IMR-90 (cell line): ENCODE data around the gene USP31. TPM values are rescaled to one million over a fixed set of nuclear protein-coding genes. Genes with fewer than 3 reads are reported as not detected.

Experiments
- ATAC-seq: fragments of 200-7000 bp; cut with Tn5 transposase; 2 replicates; pipeline ENCODE4 v1.9.1; 2020; ENCODE audit warnings: low read depth, mild to moderate bottlenecking, moderate library complexity
- BruUV-seq: library from RNA; stranded (reverse); fragments of 400-500 nt; replicated peaks from 2 replicates; lab custom pipeline; 2021; lab: Mats Ljungman, UMichigan
- CTCF ChIA-PET: fragments of 300-600 bp; formaldehyde crosslinking; extraction: SDS; loops from one replicate; lab custom pipeline; 2021; ENCODE audit warnings: antibody characterized with exemption; lab: Yijun Ruan, JAX
- POLR2A ChIA-PET: fragments of 300-600 bp; sonication (Branson Sonifier 250); formaldehyde crosslinking; loops from one replicate; lab custom pipeline; 2022; ENCODE audit warnings: antibody characterized with exemption; ENCODE audit not compliant: unreplicated experiment; lab: Charles Lee
- DNase-seq: peaks from one replicate; pipeline ENCODE4 v3.0.0; 2013
- H2AFZ ChIP-seq: replicated peaks from 2 replicates; pipeline ENCODE3; 2013; ENCODE audit warnings: low read length, mild to moderate bottlenecking; ENCODE audit not compliant: poor library complexity
- H2AK5ac ChIP-seq: 2 replicates; pipeline ENCODE4 v1.6.1; 2013; ENCODE audit warnings: low read depth, low read length, inconsistent platforms
- H2AK9ac ChIP-seq: replicated peaks from 2 replicates; pipeline ENCODE3; 2013; ENCODE audit warnings: mild to moderate bottlenecking, low read depth, low read length, moderate library complexity; ENCODE audit not compliant: poor library complexity
- H2BK120ac ChIP-seq: 2 replicates; pipeline ENCODE4 v1.6.1; 2013; ENCODE audit warnings: low read depth, low read length, inconsistent platforms
- H2BK15ac ChIP-seq: 3 replicates; pipeline ENCODE4 v1.6.1; 2013; ENCODE audit warnings: low read depth, low read length, inconsistent platforms
- H2BK20ac ChIP-seq: 2 replicates; pipeline ENCODE4 v1.6.1; 2013; ENCODE audit warnings: low read depth, mild to moderate bottlenecking, inconsistent platforms, low read length, moderate library complexity
- H2BK5ac ChIP-seq: 2 replicates; pipeline ENCODE4 v1.6.1; 2013; ENCODE audit warnings: mild to moderate bottlenecking, low read depth, low read length, inconsistent platforms; ENCODE audit not compliant: poor library complexity, severe bottlenecking
- H3K14ac ChIP-seq: replicated peaks from 2 replicates; pipeline ENCODE4 v1.6.1; 2013; ENCODE audit warnings: low read depth, low read length, inconsistent platforms
- H3K18ac ChIP-seq: 2 replicates; pipeline ENCODE4 v1.6.1; 2013; ENCODE audit warnings: low read depth, low read length, control low read depth
- H3K23ac ChIP-seq: 2 replicates; pipeline ENCODE4 v1.6.1; 2013; ENCODE audit warnings: low read depth, low read length, inconsistent platforms
- H3K27ac ChIP-seq: 2 replicates; pipeline ENCODE4 v1.5.1; 2013; ENCODE audit warnings: mild to moderate bottlenecking, control low read depth, low read length; ENCODE audit not compliant: insufficient read depth
- H3K27me3 ChIP-seq: 2 replicates; pipeline ENCODE4 v1.6.1; 2013; ENCODE audit warnings: low read length; ENCODE audit not compliant: control insufficient read depth, insufficient read depth
- H3K36me3 ChIP-seq: 2 replicates; pipeline ENCODE4 v1.6.1; 2013; ENCODE audit warnings: low read length, mixed read lengths; ENCODE audit not compliant: control insufficient read depth, insufficient read depth
- H3K4ac ChIP-seq: 2 replicates; pipeline ENCODE4 v1.6.1; 2013; ENCODE audit warnings: low read depth, low read length, inconsistent platforms
- H3K4me1 ChIP-seq: 2 replicates; pipeline ENCODE4 v1.6.1; 2013; ENCODE audit warnings: low read length, mixed read lengths; ENCODE audit not compliant: control insufficient read depth, insufficient read depth
- H3K4me2 ChIP-seq: 2 replicates; pipeline ENCODE4 v1.6.1; 2013; ENCODE audit warnings: low read depth, mild to moderate bottlenecking, control low read depth, low read length, moderate library complexity
- H3K4me3 ChIP-seq: 2 replicates; pipeline ENCODE4 v1.5.1; 2013; ENCODE audit warnings: low read depth, mild to moderate bottlenecking, control low read depth, low read length, moderate library complexity; ENCODE audit not compliant: insufficient read depth
- H3K56ac ChIP-seq: 2 replicates; pipeline ENCODE4 v1.6.1; 2013; ENCODE audit warnings: low read length, inconsistent platforms; ENCODE audit not compliant: insufficient read depth; ENCODE audit errors: extremely low read depth
- H3K79me1 ChIP-seq, 2 experiments: 2 replicates each; pipeline ENCODE4 v1.6.1; 2013; ENCODE audit warnings: low read length in 2 of 2, inconsistent platforms in 1 of 2, low read depth in 1 of 2
- H3K9ac ChIP-seq: 2 replicates; pipeline ENCODE4 v1.6.1; 2013; ENCODE audit warnings: low read depth, low read length, control low read depth
- H3K9me1 ChIP-seq: 2 replicates; pipeline ENCODE4 v1.6.1; 2013; ENCODE audit warnings: low read length, inconsistent platforms; ENCODE audit not compliant: insufficient read depth
- H3K9me3 ChIP-seq: 2 replicates; pipeline ENCODE4 v1.6.1; 2013; ENCODE audit warnings: low read length; ENCODE audit not compliant: control insufficient read depth, insufficient read depth
- H4K20me1 ChIP-seq: 2 replicates; pipeline ENCODE4 v1.6.1; 2013; ENCODE audit warnings: low read length, inconsistent platforms; ENCODE audit not compliant: insufficient read depth
- H4K5ac ChIP-seq: 2 replicates; pipeline ENCODE4 v1.6.1; 2013; ENCODE audit warnings: mild to moderate bottlenecking, low read depth, low read length, control low read depth
- H4K8ac ChIP-seq, 2 experiments: 2 replicates each; pipeline ENCODE4 v1.6.1; 2013; ENCODE audit warnings: low read depth in 2 of 2, low read length in 2 of 2, control low read depth in 1 of 2, inconsistent platforms in 1 of 2
- H4K91ac ChIP-seq: 2 replicates; pipeline ENCODE4 v1.6.1; 2013; ENCODE audit warnings: low read depth, low read length, inconsistent platforms; ENCODE audit not compliant: insufficient read depth
- BHLHE40 ChIP-seq: fragments of 150-350 bp; IDR thresholded peaks from 2 replicates; pipeline ENCODE4 v1.6.1; 2016; ENCODE audit warnings: mild to moderate bottlenecking, low read depth, low read length
- CHD1 ChIP-seq: IDR thresholded peaks from 2 replicates; pipeline ENCODE4 v1.6.1; 2012; ENCODE audit warnings: low read depth, low read length, improper control_type of control experiment
- FOS ChIP-seq: fragments of 150-350 bp; IDR thresholded peaks from 2 replicates; pipeline ENCODE4 v1.6.1; 2016; ENCODE audit warnings: low read depth, low read length
- MAFK ChIP-seq: IDR thresholded peaks from 2 replicates; pipeline ENCODE4 v1.6.1; 2012; ENCODE audit warnings: low read depth, low read length, improper control_type of control experiment
- MXI1 ChIP-seq: IDR thresholded peaks from 2 replicates; pipeline ENCODE4 v1.6.1; 2012; ENCODE audit warnings: low read depth, mild to moderate bottlenecking, low read length, moderate library complexity, borderline replicate concordance
- SMC3 ChIP-seq: fragments of 150-350 bp; IDR thresholded peaks from 2 replicates; pipeline ENCODE4 v1.6.1; 2016; ENCODE audit warnings: low read depth, mild to moderate bottlenecking, antibody characterized with exemption, low read length, moderate library complexity
- USF2 ChIP-seq: fragments of 150-350 bp; IDR thresholded peaks from 2 replicates; pipeline ENCODE4 v1.6.1; 2017; ENCODE audit warnings: mild to moderate bottlenecking, antibody characterized with exemption, low read length, low read depth
- WGBS, 2 experiments: methylation state at CpG; one replicate each; pipeline versions ENCODE4 v1.1.5 to v1.1.7; 2013; ENCODE audit warnings: missing lambda C conversion rate in 2 of 2; ENCODE audit not compliant: insufficient read length in 1 of 2; ENCODE audit errors: extremely low coverage in 2 of 2; 5-methylcytosine and 5-hydroxymethylcytosine counted together
- dilution Hi-C: fragments of 300-500 bp; cut with HindIII; formaldehyde crosslinking; loops from one replicate; pipeline ENCODE4 v1.14.3; 2018; ENCODE audit warnings: low sequenced_read_pairs; ENCODE audit not compliant: unreplicated experiment
- in situ Hi-C: fragments of 300-500 bp; cut with MboI; formaldehyde crosslinking; loops from 3 replicates; pipeline ENCODE4 v1.14.3; 2019; ENCODE audit warnings: low sequenced_read_pairs, inconsistent platforms, mixed read lengths
- intact Hi-C: fragments of 100-400 bp; cut with micrococcal nuclease; formaldehyde crosslinking; loops from 2 replicates; pipeline ENCODE4 v1.10.0; 2022
- polyA plus RNA-seq, 3 experiments: library from polyadenylated mRNA; depleted of rRNA; stranded (reverse); fragments of >200 nt; gene quantifications; 2 replicates each; pipeline ENCODE4 v1.2.3, GENCODE V29; 2012; ENCODE audit warnings: low replicate concordance in 1 of 3
- total RNA-seq: library from RNA; depleted of rRNA; stranded (reverse); fragments of >200 nt; gene quantifications from 2 replicates; pipeline ENCODE4 v1.2.3, GENCODE V29; 2012
- TF ChIP-seq, protein P1 (sequence below): fragments of 150-350 bp; IDR thresholded peaks from 2 replicates; pipeline ENCODE4 v1.6.1; 2016; ENCODE audit warnings: low read depth, mild to moderate bottlenecking, low read length, moderate library complexity, borderline replicate concordance
- TF ChIP-seq, protein P2 (sequence below): conservative IDR thresholded peaks from 2 replicates; pipeline ENCODE4 v1.5.1; 2012; ENCODE audit warnings: mild to moderate bottlenecking, low read depth, low read length, improper control_type of control experiment

The USP31 gene
- total and polyA plus RNA-seq, 2 of the 4 experiments (the other 2 are of a cell fraction), result 2.9 to 3.4 TPM

GRCh38 chr16:23137256-23137655 lies 12.0 kb downstream of the USP31 start:
- no peak overlapping the region for H4K91ac ChIP-seq
- no peak overlapping the region for H3K14ac ChIP-seq
- no peak overlapping the region for H4K8ac ChIP-seq
- H3K56ac ChIP-seq, result no peak overlapping the region
- WGBS, 2 experiments, result no CpG with 5 or more reads among the region's 2 CpGs
- H3K4me1 ChIP-seq, result peaks cover 10% of the 10 kb centered on the region
- ChIA-PET POLR2A (no interaction called here), CTCF (no interaction called here)
- peaks cover 36 to 40% of the 10 kb centered on the region in 2 experiments for H3K79me1 ChIP-seq
- no TSS peak for BruUV-seq
- dilution Hi-C loops, result no loop called here
- intact Hi-C loops, result no loop called here
- no peak overlapping the region for H2AFZ ChIP-seq
- no peak overlapping the region for H2BK15ac ChIP-seq
- H2AK5ac ChIP-seq, result no peak overlapping the region
- H3K27me3 ChIP-seq, result no peaks in the 10 kb centered on the region
- H3K23ac ChIP-seq, result no peak overlapping the region
- no peak overlapping the region for H3K4ac ChIP-seq
- peaks cover 30% of the 10 kb centered on the region for H4K20me1 ChIP-seq
- peaks cover 4% of the 10 kb centered on the region; the same call in 1 of the 2 replicates for H3K9me3 ChIP-seq
- in situ Hi-C loops, result no loop called here
- H4K5ac ChIP-seq, result no peak overlapping the region
- no peak overlapping the region for H2BK5ac ChIP-seq
- H3K18ac ChIP-seq, result no peak overlapping the region
- H3K9ac ChIP-seq, result no peak overlapping the region
- H3K9me1 ChIP-seq, result peaks cover 2% of the 10 kb centered on the region
- no peak overlapping the region for H3K27ac ChIP-seq
- DNase-seq (no peak), ATAC-seq (no peak)
- H3K4me3 ChIP-seq, result no peak overlapping the region
- H2BK120ac ChIP-seq, result no peak overlapping the region
- H2AK9ac ChIP-seq, result no peak overlapping the region
- no peak overlapping the region for H3K4me2 ChIP-seq
- TF ChIP-seq, protein P1, sequence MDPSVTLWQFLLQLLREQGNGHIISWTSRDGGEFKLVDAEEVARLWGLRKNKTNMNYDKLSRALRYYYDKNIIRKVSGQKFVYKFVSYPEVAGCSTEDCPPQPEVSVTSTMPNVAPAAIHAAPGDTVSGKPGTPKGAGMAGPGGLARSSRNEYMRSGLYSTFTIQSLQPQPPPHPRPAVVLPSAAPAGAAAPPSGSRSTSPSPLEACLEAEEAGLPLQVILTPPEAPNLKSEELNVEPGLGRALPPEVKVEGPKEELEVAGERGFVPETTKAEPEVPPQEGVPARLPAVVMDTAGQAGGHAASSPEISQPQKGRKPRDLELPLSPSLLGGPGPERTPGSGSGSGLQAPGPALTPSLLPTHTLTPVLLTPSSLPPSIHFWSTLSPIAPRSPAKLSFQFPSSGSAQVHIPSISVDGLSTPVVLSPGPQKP, result no peak
- TF ChIP-seq USF2, result no peak
- TF ChIP-seq, protein P2, sequence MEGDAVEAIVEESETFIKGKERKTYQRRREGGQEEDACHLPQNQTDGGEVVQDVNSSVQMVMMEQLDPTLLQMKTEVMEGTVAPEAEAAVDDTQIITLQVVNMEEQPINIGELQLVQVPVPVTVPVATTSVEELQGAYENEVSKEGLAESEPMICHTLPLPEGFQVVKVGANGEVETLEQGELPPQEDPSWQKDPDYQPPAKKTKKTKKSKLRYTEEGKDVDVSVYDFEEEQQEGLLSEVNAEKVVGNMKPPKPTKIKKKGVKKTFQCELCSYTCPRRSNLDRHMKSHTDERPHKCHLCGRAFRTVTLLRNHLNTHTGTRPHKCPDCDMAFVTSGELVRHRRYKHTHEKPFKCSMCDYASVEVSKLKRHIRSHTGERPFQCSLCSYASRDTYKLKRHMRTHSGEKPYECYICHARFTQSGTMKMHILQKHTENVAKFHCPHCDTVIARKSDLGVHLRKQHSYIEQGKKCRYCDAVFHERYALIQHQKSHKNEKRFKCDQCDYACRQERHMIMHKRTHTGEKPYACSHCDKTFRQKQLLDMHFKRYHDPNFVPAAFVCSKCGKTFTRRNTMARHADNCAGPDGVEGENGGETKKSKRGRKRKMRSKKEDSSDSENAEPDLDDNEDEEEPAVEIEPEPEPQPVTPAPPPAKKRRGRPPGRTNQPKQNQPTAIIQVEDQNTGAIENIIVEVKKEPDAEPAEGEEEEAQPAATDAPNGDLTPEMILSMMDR, result no peak
- no peak for TF ChIP-seq FOS
- TF ChIP-seq SMC3, result no peak
- TF ChIP-seq BHLHE40, result no peak
- no peak for TF ChIP-seq MAFK
- TF ChIP-seq MXI1, result no peak
- no peak for TF ChIP-seq CHD1
- H3K36me3 ChIP-seq, result no peaks in the 10 kb centered on the region
- no peak overlapping the region for H2BK20ac ChIP-seq
